ENCODE measurements around the gene CACNG5. TPM values are rescaled to one million over a fixed set of nuclear protein-coding genes. Genes with fewer than 3 reads are reported as not detected.

The CACNG5 gene
- total RNA-seq, 3 donors from 2014 or later (not counting 1 experiment from before 2014, with no cell fraction given), result not detected

GRCh38 chr17:66928949-66929348, 94.0 kb downstream of the CACNG5 start:
- WGBS (ENCODE audit: insufficient coverage), result 67% methylated on average over 1 of the region's 5 CpGs
- H3K9me3 Mint-ChIP-seq, result no peaks in the 10 kb centered on the region
- no peak for ATAC-seq

GRCh38 chr17:66929591-66929990, 94.7 kb downstream of the CACNG5 start:
- H3K27me3 ChIP-seq (ENCODE audit: control insufficient read depth, insufficient read depth, low read length), result no peaks in the 10 kb centered on the region
- Mint-ChIP-seq H3K4me1 (no peaks in the 10 kb centered on the region), H3K4me3 (no peak overlapping the region), H3K9me3 (no peaks in the 10 kb centered on the region), H3K27ac (no peak overlapping the region), H3K36me3 (no peaks in the 10 kb centered on the region), H3K27me3 (ENCODE audit: low read depth in 2 of 2) (peaks cover 20 to 43% of the 10 kb centered on the region in 2 donors)
- DNase-seq (no peak), ATAC-seq (no peak)
- H3K36me3 ChIP-seq (ENCODE audit: control insufficient read depth, insufficient read depth, low read length), result no peaks in the 10 kb centered on the region
- H3K4me1 ChIP-seq (ENCODE audit: control insufficient read depth, insufficient read depth, low read length), result no peaks in the 10 kb centered on the region
- intact Hi-C loops (cut with micrococcal nuclease), result no loop called here
- H3K9me3 ChIP-seq (ENCODE audit: control insufficient read depth, insufficient read depth, low read length), result no peaks in the 10 kb centered on the region
- no peak overlapping the region for H3K27ac ChIP-seq (ENCODE audit: low read length)
- no peak for TF ChIP-seq CTCF (IDR thresholded peaks at IDR 0.05)
- WGBS (ENCODE audit: insufficient coverage), result 25% methylated on average over 1 of the region's 1 CpG
- H3K4me3 ChIP-seq (ENCODE audit: low read length), result no peak overlapping the region

More at GRCh38 chr17:66928949-66929348, 94.0 kb downstream of the CACNG5 start:
- TF ChIP-seq CTCF (IDR thresholded peaks at IDR 0.05), result no peak
- Mint-ChIP-seq H3K4me1 (no peaks in the 10 kb centered on the region), H3K36me3 (no peaks in the 10 kb centered on the region), H3K27me3 (ENCODE audit: low read depth in 2 of 2) (peaks cover 20 to 50% of the 10 kb centered on the region in 2 donors), H3K4me3 (no peak overlapping the region), H3K27ac (no peak overlapping the region)
- Histone ChIP-seq H3K4me3 (ENCODE audit: low read length) (no peak overlapping the region), H3K36me3 (ENCODE audit: control insufficient read depth, insufficient read depth, low read length) (no peaks in the 10 kb centered on the region), H3K27ac (ENCODE audit: low read length) (no peak overlapping the region), H3K27me3 (ENCODE audit: control insufficient read depth, insufficient read depth, low read length) (no peaks in the 10 kb centered on the region), H3K9me3 (ENCODE audit: control insufficient read depth, insufficient read depth, low read length) (no peaks in the 10 kb centered on the region), H3K4me1 (ENCODE audit: control insufficient read depth, insufficient read depth, low read length) (no peaks in the 10 kb centered on the region)
- intact Hi-C loops (cut with micrococcal nuclease), result no loop called here
- DNase-seq, result no peak

- intact Hi-C loops (cut with micrococcal nuclease), result no loop called here
- WGBS (ENCODE audit: insufficient coverage), result 94% methylated on average over 3 of the region's 3 CpGs
- Histone ChIP-seq H3K4me3 (ENCODE audit: low read length) (no peak overlapping the region), H3K9me3 (ENCODE audit: control insufficient read depth, insufficient read depth, low read length) (no peaks in the 10 kb centered on the region), H3K27me3 (ENCODE audit: control insufficient read depth, insufficient read depth, low read length) (no peaks in the 10 kb centered on the region), H3K36me3 (ENCODE audit: control insufficient read depth, insufficient read depth, low read length) (no peaks in the 10 kb centered on the region), H3K27ac (ENCODE audit: low read length) (no peak overlapping the region), H3K4me1 (ENCODE audit: control insufficient read depth, insufficient read depth, low read length) (no peaks in the 10 kb centered on the region)
- no peak for TF ChIP-seq CTCF (IDR thresholded peaks at IDR 0.05)
- no peak overlapping the region for H3K27ac Mint-ChIP-seq
- no peaks in the 10 kb centered on the region for H3K4me1 Mint-ChIP-seq
- H3K27me3 Mint-ChIP-seq (ENCODE audit: low read depth in 2 of 2), result peaks cover 16 to 34% of the 10 kb centered on the region in 2 donors
- H3K4me3 Mint-ChIP-seq, result no peak overlapping the region
- DNase-seq (no peak), ATAC-seq (no peak)
- H3K36me3 Mint-ChIP-seq, result no peaks in the 10 kb centered on the region
- no peaks in the 10 kb centered on the region for H3K9me3 Mint-ChIP-seq
These were observed 96.0 kb downstream of the CACNG5 start for GRCh38 chr17:66930933-66931332.

- TF ChIP-seq CTCF (IDR thresholded peaks at IDR 0.05), result no peak
- Mint-ChIP-seq H3K36me3 (no peaks in the 10 kb centered on the region), H3K27ac (no peak overlapping the region), H3K4me1 (no peaks in the 10 kb centered on the region), H3K4me3 (no peak overlapping the region), H3K9me3 (no peaks in the 10 kb centered on the region), H3K27me3 (ENCODE audit: low read depth in 2 of 2) (peaks cover 10 to 21% of the 10 kb centered on the region in 2 donors)
- Histone ChIP-seq H3K4me3 (ENCODE audit: low read length) (no peak overlapping the region), H3K9me3 (ENCODE audit: control insufficient read depth, insufficient read depth, low read length) (no peaks in the 10 kb centered on the region), H3K4me1 (ENCODE audit: control insufficient read depth, insufficient read depth, low read length) (no peaks in the 10 kb centered on the region), H3K27me3 (ENCODE audit: control insufficient read depth, insufficient read depth, low read length) (no peaks in the 10 kb centered on the region), H3K27ac (ENCODE audit: low read length) (no peak overlapping the region), H3K36me3 (ENCODE audit: control insufficient read depth, insufficient read depth, low read length) (no peaks in the 10 kb centered on the region)
- ATAC-seq (no peak), DNase-seq (no peak)
- intact Hi-C loops (cut with micrococcal nuclease), result no loop called here
- WGBS (ENCODE audit: insufficient coverage), result 62% methylated on average over 2 of the region's 2 CpGs
These were observed 97.4 kb downstream of the CACNG5 start for GRCh38 chr17:66932311-66932710.

Data from natural killer cell (primary cell).